ENCODE data around the gene CDH12.
A peak's percentile ranks its signal among the peaks of the same experiment; 100 is the strongest.
"Not testable (repeated sequence)": the region's sequence is repeated elsewhere in the genome, so short reads cannot be mapped to it uniquely, and the experiment has no call there.

The CDH12 gene

GRCh38 chr5:22644859-22645258 lies 208.3 kb downstream of the CDH12 start:
- H3K27ac ChIP-seq (ENCODE audit: low read length) = no peak overlapping the region
- H3K4me3 ChIP-seq (ENCODE audit: low read length) = no peak overlapping the region
- H3K4me1 ChIP-seq (ENCODE audit: insufficient read depth, low read length) = no peaks in the 10 kb centered on the region
- H3K36me3 ChIP-seq (ENCODE audit: insufficient read depth, low read depth, low read length) = no peaks in the 10 kb centered on the region
- no peaks in the 10 kb centered on the region for H3K27me3 ChIP-seq (ENCODE audit: insufficient read depth, low read length)
- no peaks in the 10 kb centered on the region for H3K9me3 ChIP-seq (ENCODE audit: insufficient read depth, low read depth, low read length)
- H3K9ac ChIP-seq (ENCODE audit: low read depth, low read length) = no peak overlapping the region

GRCh38 chr5:22643356-22643755 lies 209.8 kb downstream of the CDH12 start:
- H3K9ac ChIP-seq (ENCODE audit: low read depth, low read length) = no peak overlapping the region
- H3K36me3 ChIP-seq (ENCODE audit: insufficient read depth, low read depth, low read length) = no peaks in the 10 kb centered on the region
- H3K27me3 ChIP-seq (ENCODE audit: insufficient read depth, low read length) = no peaks in the 10 kb centered on the region
- H3K9me3 ChIP-seq (ENCODE audit: insufficient read depth, low read depth, low read length) = no peaks in the 10 kb centered on the region
- H3K27ac ChIP-seq (ENCODE audit: low read length) = no peak overlapping the region
- no peak overlapping the region for H3K4me3 ChIP-seq (ENCODE audit: low read length)
- no peaks in the 10 kb centered on the region for H3K4me1 ChIP-seq (ENCODE audit: insufficient read depth, low read length)

GRCh38 chr5:22631683-22632082 lies 221.5 kb downstream of the CDH12 start:
- no peak overlapping the region for H3K9ac ChIP-seq (ENCODE audit: low read depth, low read length)
- H3K27ac ChIP-seq (ENCODE audit: low read length) = no peak overlapping the region
- H3K27me3 ChIP-seq (ENCODE audit: insufficient read depth, low read length) = no peaks in the 10 kb centered on the region
- no peaks in the 10 kb centered on the region for H3K9me3 ChIP-seq (ENCODE audit: insufficient read depth, low read depth, low read length)
- H3K4me1 ChIP-seq (ENCODE audit: insufficient read depth, low read length) = no peaks in the 10 kb centered on the region; the same call in 1 of the 2 replicates
- no peak overlapping the region for H3K4me3 ChIP-seq (ENCODE audit: low read length)
- no peaks in the 10 kb centered on the region for H3K36me3 ChIP-seq (ENCODE audit: insufficient read depth, low read depth, low read length)

- no peak overlapping the region for H3K9ac ChIP-seq (ENCODE audit: low read depth, low read length)
- H3K9me3 ChIP-seq (ENCODE audit: insufficient read depth, low read depth, low read length) = no peaks in the 10 kb centered on the region
- H3K27me3 ChIP-seq (ENCODE audit: insufficient read depth, low read length) = no peaks in the 10 kb centered on the region
- no peak overlapping the region for H3K27ac ChIP-seq (ENCODE audit: low read length)
- H3K4me3 ChIP-seq (ENCODE audit: low read length) = no peak overlapping the region
- no peaks in the 10 kb centered on the region; the same call in 1 of the 2 replicates for H3K4me1 ChIP-seq (ENCODE audit: insufficient read depth, low read length)
- H3K36me3 ChIP-seq (ENCODE audit: insufficient read depth, low read depth, low read length) = no peaks in the 10 kb centered on the region
Observed at GRCh38 chr5:22627029-22627428, 226.1 kb downstream of the CDH12 start.

- Histone ChIP-seq H3K27ac (ENCODE audit: low read length) (no peak overlapping the region), H3K9me3 (ENCODE audit: insufficient read depth, low read depth, low read length) (no peaks in the 10 kb centered on the region), H3K4me3 (ENCODE audit: low read length) (no peak overlapping the region)
Observed at GRCh38 chr5:22625451-22625850, 227.7 kb downstream of the CDH12 start.

GRCh38 chr5:22621084-22621483 lies 232.1 kb downstream of the CDH12 start:
- no peak overlapping the region for H3K27ac ChIP-seq (ENCODE audit: low read length)
- peak overlapping the region; percentile 2; the same call in 1 of the 2 replicates for H3K4me3 ChIP-seq (ENCODE audit: low read length)
- peaks cover 13% of the 10 kb centered on the region; the same call in 1 of the 2 replicates for H3K4me1 ChIP-seq (ENCODE audit: insufficient read depth, low read length)
- no peaks in the 10 kb centered on the region for H3K9me3 ChIP-seq (ENCODE audit: insufficient read depth, low read depth, low read length)
- H3K27me3 ChIP-seq (ENCODE audit: insufficient read depth, low read length) = no peaks in the 10 kb centered on the region
- no peak overlapping the region for H3K9ac ChIP-seq (ENCODE audit: low read depth, low read length)
- no peaks in the 10 kb centered on the region for H3K36me3 ChIP-seq (ENCODE audit: insufficient read depth, low read depth, low read length)

More at GRCh38 chr5:22625451-22625850, 227.7 kb downstream of the CDH12 start:
- H3K36me3 ChIP-seq (ENCODE audit: insufficient read depth, low read depth, low read length) = no peaks in the 10 kb centered on the region
- no peak overlapping the region for H3K9ac ChIP-seq (ENCODE audit: low read depth, low read length)
- no peaks in the 10 kb centered on the region for H3K27me3 ChIP-seq (ENCODE audit: insufficient read depth, low read length)
- H3K4me1 ChIP-seq (ENCODE audit: insufficient read depth, low read length) = peaks cover 9% of the 10 kb centered on the region; the same call in 1 of the 2 replicates

- Histone ChIP-seq H3K27me3 (ENCODE audit: insufficient read depth, low read length) (peaks cover 5% of the 10 kb centered on the region; the same call in 1 of the 2 replicates), H3K4me3 (ENCODE audit: low read length) (no peak overlapping the region)
Observed at GRCh38 chr5:22615964-22616363, 237.2 kb downstream of the CDH12 start.

GRCh38 chr5:22614486-22615094 lies 238.6 kb downstream of the CDH12 start:
- Histone ChIP-seq H3K27ac (ENCODE audit: low read length) (no peak overlapping the region), H3K36me3 (ENCODE audit: insufficient read depth, low read depth, low read length) (no peaks in the 10 kb centered on the region), H3K9ac (ENCODE audit: low read depth, low read length) (no peak overlapping the region), H3K27me3 (ENCODE audit: insufficient read depth, low read length) (peaks cover 5% of the 10 kb centered on the region; the same call in 1 of the 2 replicates), H3K4me1 (ENCODE audit: insufficient read depth, low read length) (no peaks in the 10 kb centered on the region; the same call in 1 of the 2 replicates), H3K9me3 (ENCODE audit: insufficient read depth, low read depth, low read length) (no peaks in the 10 kb centered on the region), H3K4me3 (ENCODE audit: low read length) (no peak overlapping the region)

More at GRCh38 chr5:22615964-22616363, 237.2 kb downstream of the CDH12 start:
- Histone ChIP-seq H3K27ac (ENCODE audit: low read length) (no peak overlapping the region), H3K9ac (ENCODE audit: low read depth, low read length) (no peak overlapping the region), H3K9me3 (ENCODE audit: insufficient read depth, low read depth, low read length) (no peaks in the 10 kb centered on the region), H3K36me3 (ENCODE audit: insufficient read depth, low read depth, low read length) (no peaks in the 10 kb centered on the region), H3K4me1 (ENCODE audit: insufficient read depth, low read length) (peaks cover 10% of the 10 kb centered on the region; the same call in 1 of the 2 replicates)

GRCh38 chr5:22612928-22613327 lies 240.2 kb downstream of the CDH12 start:
- Histone ChIP-seq H3K27ac (ENCODE audit: low read length) (no peak overlapping the region), H3K36me3 (ENCODE audit: insufficient read depth, low read depth, low read length) (no peaks in the 10 kb centered on the region), H3K9ac (ENCODE audit: low read depth, low read length) (no peak overlapping the region), H3K4me3 (ENCODE audit: low read length) (no peak overlapping the region), H3K9me3 (ENCODE audit: insufficient read depth, low read depth, low read length) (peaks cover 9% of the 10 kb centered on the region; the same call in 1 of the 2 replicates), H3K27me3 (ENCODE audit: insufficient read depth, low read length) (peaks cover 5% of the 10 kb centered on the region; the same call in 1 of the 2 replicates), H3K4me1 (ENCODE audit: insufficient read depth, low read length) (no peaks in the 10 kb centered on the region)

- Histone ChIP-seq H3K9ac (ENCODE audit: low read depth, low read length) (no peak overlapping the region), H3K27me3 (ENCODE audit: insufficient read depth, low read length) (peaks cover 5% of the 10 kb centered on the region; the same call in 1 of the 2 replicates), H3K4me3 (ENCODE audit: low read length) (no peak overlapping the region)
Observed at GRCh38 chr5:22611327-22611726, 241.8 kb downstream of the CDH12 start.

GRCh38 chr5:22607498-22607897 lies 245.6 kb downstream of the CDH12 start:
- H3K36me3 ChIP-seq (ENCODE audit: insufficient read depth, low read depth, low read length); H3K27ac ChIP-seq (ENCODE audit: low read length); H3K9ac ChIP-seq (ENCODE audit: low read depth, low read length); H3K4me1 ChIP-seq (ENCODE audit: insufficient read depth, low read length); H3K27me3 ChIP-seq (ENCODE audit: insufficient read depth, low read length); H3K4me3 ChIP-seq (ENCODE audit: low read length): not testable (repeated sequence)
- H3K9me3 ChIP-seq (ENCODE audit: insufficient read depth, low read depth, low read length) = peaks cover 25% of the 10 kb centered on the region

More at GRCh38 chr5:22611327-22611726, 241.8 kb downstream of the CDH12 start:
- Histone ChIP-seq H3K9me3 (ENCODE audit: insufficient read depth, low read depth, low read length) (peaks cover 21% of the 10 kb centered on the region), H3K4me1 (ENCODE audit: insufficient read depth, low read length) (no peaks in the 10 kb centered on the region), H3K36me3 (ENCODE audit: insufficient read depth, low read depth, low read length) (no peaks in the 10 kb centered on the region), H3K27ac (ENCODE audit: low read length) (no peak overlapping the region)

GRCh38 chr5:22605473-22605872 lies 247.7 kb downstream of the CDH12 start:
- Histone ChIP-seq H3K9me3 (ENCODE audit: insufficient read depth, low read depth, low read length) (peaks cover 25% of the 10 kb centered on the region), H3K27me3 (ENCODE audit: insufficient read depth, low read length) (no peaks in the 10 kb centered on the region), H3K27ac (ENCODE audit: low read length) (no peak overlapping the region), H3K4me3 (ENCODE audit: low read length) (no peak overlapping the region), H3K36me3 (ENCODE audit: insufficient read depth, low read depth, low read length) (no peaks in the 10 kb centered on the region), H3K9ac (ENCODE audit: low read depth, low read length) (no peak overlapping the region), H3K4me1 (ENCODE audit: insufficient read depth, low read length) (no peaks in the 10 kb centered on the region)
